Lower lobe of right lung (tissue), 2 donors: ENCODE results near the gene ZFR2. TPM values are rescaled to one million over a fixed set of nuclear protein-coding genes. Genes with fewer than 3 reads are reported as not detected.

Source experiments
- ATAC-seq, 2 donors: fragments of 200-7000 bp; cut with Tn5 transposase; one replicate each; pipeline ENCODE4 v1.9.1; 2020 to 2022; ENCODE audit warnings: mild to moderate bottlenecking in 2 of 2, moderate library complexity in 2 of 2
- DNase-seq: peaks from one replicate; pipeline ENCODE4 v3.0.0-alpha.2; 2020
- H3K27ac ChIP-seq: fragments of 200-600 bp; one replicate; pipeline ENCODE4 v1.8.0; 2022
- H3K27me3 ChIP-seq: fragments of 200-600 bp; one replicate; pipeline ENCODE4 v1.8.0; 2022; ENCODE audit warnings: low read depth
- H3K36me3 ChIP-seq: fragments of 200-600 bp; one replicate; pipeline ENCODE4 v1.8.0; 2022; ENCODE audit warnings: mild to moderate bottlenecking
- H3K4me1 ChIP-seq: fragments of 200-600 bp; one replicate; pipeline ENCODE4 v1.8.0; 2022
- H3K4me3 ChIP-seq: fragments of 200-600 bp; one replicate; pipeline ENCODE4 v1.8.0; 2022; ENCODE audit warnings: mild to moderate bottlenecking
- H3K9me3 ChIP-seq: fragments of 200-600 bp; one replicate; pipeline ENCODE4 v1.8.0; 2022
- intact Hi-C: fragments of 100-400 bp; cut with DNase I; formaldehyde crosslinking; loops from one replicate; pipeline ENCODE4 v1.11.0; 2022
- total RNA-seq: library from RNA; stranded (reverse); fragmentation: NEBNext Ultra II Directional; extraction: Animal tissue kit (Norgen Biotek cat#: 25700); gene quantifications from one replicate; pipeline ENCODE4 v1.2.1, GENCODE V29; 2021
- TF ChIP-seq, protein P1 (sequence below): fragments of 200-600 bp; IDR thresholded peaks from one replicate; pipeline ENCODE4 v1.8.0; 2022; ENCODE audit warnings: antibody characterized with exemption, mild to moderate bottlenecking
- donor health status: DM: no; HTN: yes; CAD: no; lungs with severe emphysema.

The ZFR2 gene
- total RNA-seq, 1 donor from 2014 or later, result 0.41 TPM

DNA sequence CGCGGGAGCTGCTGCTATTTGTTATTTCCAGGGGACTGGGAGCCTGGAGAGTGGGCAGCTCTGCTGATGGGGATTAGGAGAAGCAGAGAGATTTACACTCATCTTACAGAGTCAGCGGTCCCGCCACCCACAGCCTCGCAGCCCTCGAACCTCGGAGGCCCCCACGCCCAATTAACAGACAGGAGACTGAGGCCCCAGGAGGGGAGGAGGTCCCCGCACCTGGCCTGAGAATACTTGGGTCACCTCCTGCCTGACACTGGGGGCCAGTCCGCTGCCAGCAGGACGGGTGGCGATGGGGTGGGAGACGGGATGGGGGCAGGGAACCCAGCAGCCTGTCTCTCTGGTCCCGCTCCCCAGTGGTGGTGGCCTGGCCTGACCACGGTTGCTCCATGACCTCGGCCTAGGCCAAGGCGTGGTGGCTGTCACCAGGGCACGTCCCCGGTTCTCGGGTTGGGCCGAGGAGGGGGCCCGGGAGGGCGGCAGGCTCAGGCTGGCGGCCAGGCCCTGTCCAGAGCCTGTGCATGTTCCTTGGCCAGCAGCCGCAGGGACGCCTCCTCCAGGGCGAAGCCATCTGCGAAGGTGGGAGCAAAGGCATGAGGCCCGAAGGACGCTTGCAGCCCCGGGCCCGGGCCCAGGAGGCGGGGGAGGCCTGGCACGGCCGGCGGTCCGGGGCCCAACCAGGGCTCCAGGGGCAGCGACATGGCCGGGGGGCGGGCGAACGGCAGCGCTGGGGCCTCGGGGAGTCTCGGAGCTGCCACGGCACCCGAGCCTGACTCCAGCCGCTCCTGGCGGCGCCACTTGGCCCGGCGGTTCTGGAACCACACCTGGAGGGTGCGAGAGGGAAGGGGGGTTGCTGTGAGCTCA lies 98.5 kb downstream of the ZFR2 start:
- TF ChIP-seq, protein P1, sequence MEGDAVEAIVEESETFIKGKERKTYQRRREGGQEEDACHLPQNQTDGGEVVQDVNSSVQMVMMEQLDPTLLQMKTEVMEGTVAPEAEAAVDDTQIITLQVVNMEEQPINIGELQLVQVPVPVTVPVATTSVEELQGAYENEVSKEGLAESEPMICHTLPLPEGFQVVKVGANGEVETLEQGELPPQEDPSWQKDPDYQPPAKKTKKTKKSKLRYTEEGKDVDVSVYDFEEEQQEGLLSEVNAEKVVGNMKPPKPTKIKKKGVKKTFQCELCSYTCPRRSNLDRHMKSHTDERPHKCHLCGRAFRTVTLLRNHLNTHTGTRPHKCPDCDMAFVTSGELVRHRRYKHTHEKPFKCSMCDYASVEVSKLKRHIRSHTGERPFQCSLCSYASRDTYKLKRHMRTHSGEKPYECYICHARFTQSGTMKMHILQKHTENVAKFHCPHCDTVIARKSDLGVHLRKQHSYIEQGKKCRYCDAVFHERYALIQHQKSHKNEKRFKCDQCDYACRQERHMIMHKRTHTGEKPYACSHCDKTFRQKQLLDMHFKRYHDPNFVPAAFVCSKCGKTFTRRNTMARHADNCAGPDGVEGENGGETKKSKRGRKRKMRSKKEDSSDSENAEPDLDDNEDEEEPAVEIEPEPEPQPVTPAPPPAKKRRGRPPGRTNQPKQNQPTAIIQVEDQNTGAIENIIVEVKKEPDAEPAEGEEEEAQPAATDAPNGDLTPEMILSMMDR, result no peak
- DNase-seq (no peak), ATAC-seq (no peak)
- no peaks in the 10 kb centered on the region for H3K27me3 ChIP-seq
- no peak overlapping the region for H3K4me3 ChIP-seq
- H3K4me1 ChIP-seq, result no peaks in the 10 kb centered on the region
- intact Hi-C loops, result no loop called here
- H3K36me3 ChIP-seq, result peaks cover 42% of the 10 kb centered on the region
- H3K9me3 ChIP-seq, result no peaks in the 10 kb centered on the region
- H3K27ac ChIP-seq, result no peak overlapping the region

DNA sequence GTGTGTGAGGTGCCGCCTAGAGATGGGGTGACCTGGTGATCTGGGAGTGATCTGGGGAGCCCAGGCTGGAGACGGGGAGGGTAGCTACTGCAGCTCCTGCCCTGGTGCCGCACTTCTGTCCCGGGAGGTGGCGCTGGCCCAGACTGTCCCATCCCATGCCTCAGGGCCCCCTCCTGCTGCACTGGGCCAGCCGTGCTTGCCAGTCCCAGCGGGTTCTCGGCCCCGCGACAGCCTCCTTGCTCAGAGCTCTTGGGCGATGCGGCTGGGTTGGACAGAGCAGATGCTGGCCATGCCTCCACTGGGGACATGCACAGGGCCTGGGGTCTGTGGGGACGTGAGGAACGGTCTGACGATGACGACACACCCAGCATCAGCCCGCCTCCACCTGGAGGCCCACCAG lies 99.3 kb downstream of the ZFR2 start:
- Histone ChIP-seq H3K9me3 (no peaks in the 10 kb centered on the region), H3K4me1 (no peaks in the 10 kb centered on the region), H3K36me3 (peaks cover 47% of the 10 kb centered on the region), H3K27ac (no peak overlapping the region), H3K4me3 (no peak overlapping the region), H3K27me3 (no peaks in the 10 kb centered on the region)
- ATAC-seq, result no peak
- TF ChIP-seq, protein P1, result no peak
- DNase-seq, result no peak
- intact Hi-C loops, result no loop called here

DNA sequence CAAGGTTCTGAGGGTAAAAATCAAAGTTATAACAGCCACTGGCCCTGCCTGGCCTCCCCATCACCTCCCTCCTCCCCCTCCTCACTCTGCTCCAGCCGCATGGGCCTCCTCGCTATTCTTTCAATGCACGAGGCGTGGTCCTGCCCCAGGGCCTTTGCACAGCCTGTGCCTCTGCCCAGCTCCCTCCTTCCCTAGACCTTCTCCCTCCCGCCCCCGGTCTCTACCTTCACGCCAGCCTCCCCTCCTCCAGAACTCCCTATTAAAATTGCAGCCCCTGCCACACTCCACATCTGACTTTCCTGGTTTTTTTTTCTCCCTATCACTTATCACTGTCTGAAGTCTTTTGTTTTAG lies 100.1 kb downstream of the ZFR2 start:
- ATAC-seq, result no peak
- peaks cover 4% of the 10 kb centered on the region for H3K4me1 ChIP-seq
- H3K4me3 ChIP-seq, result no peak overlapping the region
- H3K27ac ChIP-seq, result no peak overlapping the region
- DNase-seq, result no peak
- intact Hi-C loops, result no loop called here
- H3K9me3 ChIP-seq, result no peaks in the 10 kb centered on the region
- peaks cover 47% of the 10 kb centered on the region for H3K36me3 ChIP-seq
- no peaks in the 10 kb centered on the region for H3K27me3 ChIP-seq
- TF ChIP-seq, protein P1, result no peak

DNA sequence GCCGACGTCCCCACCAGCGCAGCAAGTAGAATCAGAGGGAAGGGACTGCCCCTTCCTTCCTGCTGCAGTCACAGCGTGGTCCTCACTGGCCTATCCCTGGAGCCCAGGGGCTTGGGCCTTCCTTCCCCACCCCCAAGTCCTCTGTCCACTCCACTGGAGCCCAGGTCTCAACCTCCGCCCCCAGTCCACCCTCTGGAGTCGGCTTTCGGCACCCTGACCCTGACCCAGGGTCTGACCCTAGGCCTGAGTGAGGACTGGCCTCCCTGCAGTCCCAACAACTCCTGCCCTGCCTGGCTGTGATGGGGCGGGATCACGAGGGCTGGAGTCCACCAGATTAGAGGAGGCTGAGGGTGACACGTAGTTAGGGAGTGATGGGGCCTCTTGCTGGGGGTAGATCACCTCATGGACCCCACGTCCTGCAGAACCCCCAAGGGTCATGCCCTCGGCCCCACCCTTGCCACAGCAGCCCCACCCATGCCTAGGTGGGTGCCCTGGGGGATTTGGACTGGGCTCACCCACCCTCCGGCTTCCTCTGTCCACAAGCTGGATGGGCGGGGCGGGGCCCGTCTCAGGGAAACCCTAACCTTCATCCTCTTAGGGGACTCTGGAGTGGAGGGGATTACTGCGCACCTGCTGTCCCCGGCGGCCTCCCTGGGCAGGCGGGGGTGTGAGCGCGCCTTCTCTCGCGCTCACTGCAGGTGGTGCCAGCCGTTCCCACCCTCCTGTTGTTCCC lies 100.7 kb downstream of the ZFR2 start:
- Histone ChIP-seq H3K4me1 (peaks cover 9% of the 10 kb centered on the region), H3K36me3 (peaks cover 47% of the 10 kb centered on the region), H3K4me3 (no peak overlapping the region), H3K27me3 (no peaks in the 10 kb centered on the region), H3K27ac (no peak overlapping the region), H3K9me3 (no peaks in the 10 kb centered on the region)
- intact Hi-C loops, result no loop called here
- ATAC-seq, result no peak
- DNase-seq, result no peak
- TF ChIP-seq, protein P1, result no peak

DNA sequence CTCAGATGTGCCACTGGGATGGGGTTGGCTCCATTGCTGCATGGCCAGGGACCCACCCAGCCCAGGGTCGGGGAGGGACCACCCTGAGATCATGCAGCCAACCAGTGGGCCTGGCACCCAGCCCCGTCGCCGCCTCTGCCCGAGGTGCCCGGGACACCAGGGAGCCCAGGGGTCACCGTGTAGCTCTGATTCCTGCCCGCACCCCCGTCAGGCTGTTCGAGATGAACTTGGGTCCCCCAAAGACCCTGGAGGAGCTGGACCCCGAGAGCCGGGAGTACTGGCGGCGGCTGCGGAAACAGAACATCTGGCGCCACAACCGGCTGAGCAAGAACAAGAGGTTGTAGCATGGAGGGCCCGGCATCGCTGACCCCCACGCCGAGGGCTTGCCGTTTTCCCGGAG lies 101.8 kb downstream of the ZFR2 start:
- H3K27ac ChIP-seq, result no peak overlapping the region
- H3K9me3 ChIP-seq, result no peaks in the 10 kb centered on the region
- no peaks in the 10 kb centered on the region for H3K27me3 ChIP-seq
- peaks cover 13% of the 10 kb centered on the region for H3K4me1 ChIP-seq
- peaks cover 47% of the 10 kb centered on the region for H3K36me3 ChIP-seq
- no peak overlapping the region for H3K4me3 ChIP-seq
- DNase-seq (no peak), ATAC-seq (no peak)
- intact Hi-C loops, result no loop called here
- TF ChIP-seq, protein P1, result no peak
